ENCODE measurements around the gene RCOR3.
"Not testable (repeated sequence)": the region's sequence is repeated elsewhere in the genome, so short reads cannot be mapped to it uniquely, and the experiment has no call there.

- TF ChIP-seq POLR2AphosphoS5, CTCF (IDR thresholded peaks at IDR 0.05): not testable (repeated sequence)
These were observed 9.6 kb upstream of the RCOR3 start for GRCh38 chr1:211249611-211250010.

All from sigmoid colon (tissue), 4 donors.